ENCODE data around the gene UTRN.

- no peak for TF ChIP-seq POLR2A (IDR thresholded peaks at IDR 0.05)
- TF ChIP-seq, protein P1, sequence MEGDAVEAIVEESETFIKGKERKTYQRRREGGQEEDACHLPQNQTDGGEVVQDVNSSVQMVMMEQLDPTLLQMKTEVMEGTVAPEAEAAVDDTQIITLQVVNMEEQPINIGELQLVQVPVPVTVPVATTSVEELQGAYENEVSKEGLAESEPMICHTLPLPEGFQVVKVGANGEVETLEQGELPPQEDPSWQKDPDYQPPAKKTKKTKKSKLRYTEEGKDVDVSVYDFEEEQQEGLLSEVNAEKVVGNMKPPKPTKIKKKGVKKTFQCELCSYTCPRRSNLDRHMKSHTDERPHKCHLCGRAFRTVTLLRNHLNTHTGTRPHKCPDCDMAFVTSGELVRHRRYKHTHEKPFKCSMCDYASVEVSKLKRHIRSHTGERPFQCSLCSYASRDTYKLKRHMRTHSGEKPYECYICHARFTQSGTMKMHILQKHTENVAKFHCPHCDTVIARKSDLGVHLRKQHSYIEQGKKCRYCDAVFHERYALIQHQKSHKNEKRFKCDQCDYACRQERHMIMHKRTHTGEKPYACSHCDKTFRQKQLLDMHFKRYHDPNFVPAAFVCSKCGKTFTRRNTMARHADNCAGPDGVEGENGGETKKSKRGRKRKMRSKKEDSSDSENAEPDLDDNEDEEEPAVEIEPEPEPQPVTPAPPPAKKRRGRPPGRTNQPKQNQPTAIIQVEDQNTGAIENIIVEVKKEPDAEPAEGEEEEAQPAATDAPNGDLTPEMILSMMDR (IDR thresholded peaks at IDR 0.05), result no peak
Observed at GRCh38 chr6:144295981-144296767, 11.0 kb downstream of the UTRN start.
